Measurements from ENCODE around the gene VAV2. TPM values are rescaled to one million over a fixed set of nuclear protein-coding genes. Genes with fewer than 3 reads are reported as not detected.

VAV2 gene
- total RNA-seq, 1 donor from 2014 or later: 80.6 TPM

- H3K4me1 Mint-ChIP-seq (ENCODE audit: low read depth): peaks cover 33% of the 10 kb centered on the region
- no peak overlapping the region for H3K4me3 Mint-ChIP-seq (ENCODE audit: low read depth)
- H3K9me3 Mint-ChIP-seq (ENCODE audit: low read depth): no peaks in the 10 kb centered on the region
- TF ChIP-seq CTCF (IDR thresholded peaks at IDR 0.05; ENCODE audit: unreplicated experiment): no peak
- DNase-seq (ENCODE audit: low spot score, unreplicated experiment): no peak
- no peaks in the 10 kb centered on the region for H3K27me3 Mint-ChIP-seq
- peak overlapping the region; percentile 27 for H3K27ac Mint-ChIP-seq
- no peaks in the 10 kb centered on the region for H3K36me3 Mint-ChIP-seq (ENCODE audit: insufficient read depth)
Measured at GRCh38 chr9:133877327-133877726, 114.8 kb downstream of the VAV2 start.

DNA sequence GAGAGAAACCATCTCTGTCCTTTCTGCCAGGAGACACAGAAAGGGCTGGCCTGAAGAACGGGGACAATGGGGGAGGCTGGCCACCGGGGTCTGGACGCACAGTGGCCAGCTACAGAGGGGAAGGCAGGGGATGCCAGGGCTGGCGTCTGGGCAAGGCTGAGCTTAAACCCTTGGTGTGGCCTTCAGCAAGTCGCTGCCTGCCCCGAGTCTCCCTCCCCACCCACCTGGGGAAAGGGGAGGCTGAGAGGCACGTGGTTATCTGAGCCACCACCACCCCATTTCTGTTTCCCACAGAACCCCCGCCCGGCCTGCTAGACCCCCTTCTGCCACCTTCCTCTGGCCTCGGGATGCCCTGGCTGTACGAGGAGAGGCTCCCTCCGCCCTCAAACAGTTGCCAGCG lies 115.3 kb downstream of the VAV2 start:
- peaks cover 28% of the 10 kb centered on the region for H3K4me1 Mint-ChIP-seq (ENCODE audit: low read depth)

GRCh38 chr9:133876144-133876543 lies 116.0 kb downstream of the VAV2 start:
- Mint-ChIP-seq H3K27me3 (no peaks in the 10 kb centered on the region), H3K27ac (no peak overlapping the region), H3K9me3 (ENCODE audit: low read depth) (no peaks in the 10 kb centered on the region), H3K4me1 (ENCODE audit: low read depth) (peaks cover 21% of the 10 kb centered on the region), H3K4me3 (ENCODE audit: low read depth) (no peak overlapping the region), H3K36me3 (ENCODE audit: insufficient read depth) (no peaks in the 10 kb centered on the region)
- peak; percentile 54 for TF ChIP-seq CTCF (IDR thresholded peaks at IDR 0.05; ENCODE audit: unreplicated experiment)
- no peak for DNase-seq (ENCODE audit: low spot score, unreplicated experiment)

More for the DNA sequence above, 115.3 kb downstream of the VAV2 start:
- Mint-ChIP-seq H3K36me3 (ENCODE audit: insufficient read depth) (no peaks in the 10 kb centered on the region), H3K27me3 (no peaks in the 10 kb centered on the region), H3K27ac (no peak overlapping the region), H3K4me3 (ENCODE audit: low read depth) (no peak overlapping the region), H3K9me3 (ENCODE audit: low read depth) (no peaks in the 10 kb centered on the region)
- no peak for DNase-seq (ENCODE audit: low spot score, unreplicated experiment)
- no peak for TF ChIP-seq CTCF (IDR thresholded peaks at IDR 0.05; ENCODE audit: unreplicated experiment)

DNA sequence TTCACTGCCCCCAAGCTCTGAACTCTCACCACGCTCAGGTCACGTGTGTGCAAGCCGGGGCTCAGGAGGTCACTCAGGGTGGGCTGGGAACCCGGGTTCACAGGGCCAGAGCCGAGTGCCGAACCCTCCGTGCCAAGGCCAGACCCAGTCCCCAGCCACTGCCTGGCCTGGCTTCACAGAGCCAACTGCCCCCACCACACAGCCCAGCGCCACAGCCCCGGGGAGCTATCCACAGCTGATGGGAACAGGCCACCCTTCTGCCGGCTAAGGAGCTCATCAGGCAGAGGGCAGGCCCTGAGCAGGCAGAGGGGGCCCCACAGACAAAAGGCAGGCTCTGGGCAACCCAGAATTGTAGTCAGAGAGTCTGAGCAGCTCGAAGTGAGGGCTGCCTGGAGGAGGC lies 117.0 kb downstream of the VAV2 start:
- DNase-seq (ENCODE audit: low spot score, unreplicated experiment): no peak
- H3K27me3 Mint-ChIP-seq: no peaks in the 10 kb centered on the region
- no peak overlapping the region for H3K27ac Mint-ChIP-seq
- no peak overlapping the region for H3K4me3 Mint-ChIP-seq (ENCODE audit: low read depth)
- H3K9me3 Mint-ChIP-seq (ENCODE audit: low read depth): no peaks in the 10 kb centered on the region
- peaks cover 23% of the 10 kb centered on the region for H3K4me1 Mint-ChIP-seq (ENCODE audit: low read depth)
- no peaks in the 10 kb centered on the region for H3K36me3 Mint-ChIP-seq (ENCODE audit: insufficient read depth)
- no peak for TF ChIP-seq CTCF (IDR thresholded peaks at IDR 0.05; ENCODE audit: unreplicated experiment)

DNA sequence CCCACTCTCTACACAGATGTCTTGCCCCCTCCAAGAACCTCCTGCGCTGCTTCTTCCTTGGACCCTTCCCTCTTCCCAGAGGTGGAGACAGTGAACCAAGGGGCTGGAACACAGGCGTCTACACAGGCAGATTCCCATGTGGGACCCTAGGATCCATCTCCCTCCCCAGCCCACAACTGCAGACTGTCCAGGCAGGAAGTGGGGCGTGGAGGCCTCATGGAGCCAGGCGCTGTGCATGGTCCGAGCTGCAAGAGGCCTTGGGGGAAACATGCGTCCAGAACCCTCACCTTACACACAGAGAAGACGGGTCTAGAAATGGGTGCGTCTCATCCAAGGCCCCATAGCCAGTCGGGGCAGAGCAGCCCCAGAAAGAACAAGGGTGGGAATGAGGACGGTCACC lies 117.5 kb downstream of the VAV2 start:
- TF ChIP-seq CTCF (IDR thresholded peaks at IDR 0.05; ENCODE audit: unreplicated experiment): no peak
- Mint-ChIP-seq H3K9me3 (ENCODE audit: low read depth) (no peaks in the 10 kb centered on the region), H3K27ac (peak overlapping the region; percentile 52), H3K36me3 (ENCODE audit: insufficient read depth) (no peaks in the 10 kb centered on the region), H3K4me1 (ENCODE audit: low read depth) (peaks cover 28% of the 10 kb centered on the region), H3K27me3 (no peaks in the 10 kb centered on the region), H3K4me3 (ENCODE audit: low read depth) (no peak overlapping the region)
- no peak for DNase-seq (ENCODE audit: low spot score, unreplicated experiment)

Data from progenitor cell of endocrine pancreas (in vitro differentiated cells).